Heart left ventricle (tissue), 13 donors: ENCODE measurements around the gene PINK1.

ENCODE experiments used
- CTCF ChIP-seq, 12 donors: fragments of 200-600 bp; sonication (generic) in 4 of 12; IDR thresholded peaks; one replicate each; pipeline versions ENCODE4 v1.5.0 to v1.8.0; 2018 to 2022; ENCODE audit warnings: antibody characterized with exemption in 12 of 12, mild to moderate bottlenecking in 5 of 12
- POLR2A ChIP-seq, 2 donors: fragments of 450-650 bp; IDR thresholded peaks; one replicate each; pipeline ENCODE4 v1.6.1; 2017; ENCODE audit warnings: antibody characterized with exemption in 2 of 2, mild to moderate bottlenecking in 2 of 2, moderate library complexity in 2 of 2
- donor health status: ischemic (EF 13 %, LVEDD 7.1; RV severe dilation, severe dysfunction).
- donor health status: DM: no; HTN: yes; CAD: no.
- donor health status: DM: no; HTN: no; CAD: no.
- donor health status: ischemic (EF 25% LVEDD 6.9; RV normal size, moderate dysfunction).
- donor health status: ischemic (EF 25% LVEDD 5.7; RV mildly dilated, moderate dysfunction).
- donor health status: ischemic (EF 35%, LVEDD 5.7; RV mildly dilated, moderate dysfunction).
- donor health status: nonischemic (EF 11% LVEDD 7.7; RV severe dilation, severe dysfunction).
- donor health status: DM: yes; HTN: yes; CAD: no.
- donor health status: PGD.
- donor health status: ischemic (EF 29% LVEDD 5.4; RV normal size, mild dysfunction).
- donor health status: nonischemic (EF 23%, LVEDD 6.1; RV moderate dilation, normal function).

DNA sequence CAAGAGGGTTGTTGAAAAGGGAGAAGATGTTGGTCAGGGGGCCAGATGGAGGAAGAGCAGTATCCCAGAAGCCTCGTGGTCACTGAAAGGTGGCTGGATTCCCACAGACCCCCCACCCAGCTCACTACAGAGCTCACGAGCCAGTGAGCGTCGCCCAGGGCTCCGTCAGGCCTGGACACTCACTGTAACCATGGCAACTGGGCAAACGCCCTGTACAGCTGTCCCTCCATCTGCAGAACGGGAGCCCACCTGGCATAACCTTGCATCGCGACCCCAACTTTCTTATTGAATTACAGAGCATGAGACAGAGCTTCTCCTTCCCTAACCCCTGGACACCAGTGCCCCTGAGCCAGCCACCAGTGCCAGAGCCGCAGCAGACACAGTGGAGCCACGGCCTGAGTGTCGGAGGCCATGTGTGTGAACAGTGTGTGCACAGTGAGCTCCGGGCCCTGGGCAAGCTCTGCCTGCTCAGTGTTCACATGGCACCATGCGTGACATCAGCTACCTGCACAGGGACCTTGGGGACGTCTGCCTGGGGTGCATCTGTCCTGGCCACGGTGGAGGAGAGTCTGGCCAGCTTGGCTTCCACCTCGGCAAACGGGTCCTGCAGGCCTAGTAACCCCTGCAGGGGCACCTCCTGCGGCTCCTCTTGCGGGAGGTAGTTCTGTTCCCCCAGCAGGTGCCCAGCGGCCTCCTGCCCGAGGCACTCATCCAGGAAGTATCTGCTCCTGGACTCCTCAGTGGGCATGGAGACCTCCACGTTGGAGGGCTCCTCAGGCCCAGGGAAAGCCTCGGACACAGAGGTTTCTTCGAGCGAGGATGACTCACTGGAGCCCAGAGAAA is 53.8 kb downstream of the PINK1 start:
- no peak for TF ChIP-seq CTCF (IDR thresholded peaks at IDR 0.05)
- no peak for TF ChIP-seq POLR2A (IDR thresholded peaks at IDR 0.05)
